Prostate gland (tissue), 2 donors: Measurements from ENCODE around the gene GLRA3.
A peak's percentile ranks its signal among the peaks of the same experiment; 100 is the strongest.

ENCODE experiments used
- CTCF ChIP-seq, 4 experiments: fragments of 200-600 bp in 2 of 4; fragments of 450-650 bp in 2 of 4; sonication (generic) in 2 of 4; IDR thresholded peaks; 1 replicate in 3 of 4; 2 replicates in 1 of 4; pipeline ENCODE4 v1.5.1; 2016 to 2019; ENCODE audit warnings: antibody characterized with exemption in 4 of 4, mild to moderate bottlenecking in 2 of 4, moderate library complexity in 2 of 4
- POLR2A ChIP-seq: fragments of 450-650 bp; IDR thresholded peaks from one replicate; pipeline ENCODE4 v1.6.1; 2016; ENCODE audit warnings: antibody characterized with exemption, mild to moderate bottlenecking
- POLR2AphosphoS5 ChIP-seq: sonication (generic); formaldehyde crosslinking; IDR thresholded peaks from one replicate; pipeline ENCODE4 v1.6.1; 2017; ENCODE audit warnings: antibody characterized with exemption

GRCh38 chr4:174764105-174764729 is 64.8 kb downstream of the GLRA3 start:
- peak in 2 of 4 experiments; percentile 45 to 50 for TF ChIP-seq CTCF (IDR thresholded peaks at IDR 0.05)
- no peak for TF ChIP-seq POLR2A
- TF ChIP-seq POLR2AphosphoS5 = no peak
